BLaER1 treated with 17β-estradiol and CSF1 and Interleukin-3, amounts not matched to agents 10 nM and 100 nM (cell line): Measurements from ENCODE around the gene ANGEL1.
A peak's percentile ranks its signal among the peaks of the same experiment; 100 is the strongest.

Source experiments
- H3K27ac ChIP-seq, 11 experiments: shearing (Covaris generic); formaldehyde crosslinking; 2 replicates each; pipeline ENCODE4 v1.8.1; 2022
- H3K27me3 ChIP-seq, 11 experiments: shearing (Covaris generic); formaldehyde crosslinking; 2 replicates each; pipeline ENCODE4 v1.8.1; 2022
- H3K36me3 ChIP-seq, 11 experiments: shearing (Covaris generic); formaldehyde crosslinking; 2 replicates each; pipeline ENCODE4 v1.8.1; 2022
- H3K4me1 ChIP-seq, 10 experiments: shearing (Covaris generic); formaldehyde crosslinking; 2 replicates each; pipeline ENCODE4 v1.8.1; 2022
- H3K4me2 ChIP-seq, 11 experiments: shearing (Covaris generic); formaldehyde crosslinking; 2 replicates each; pipeline ENCODE4 v1.8.1; 2022
- H3K4me3 ChIP-seq, 10 experiments: shearing (Covaris generic); formaldehyde crosslinking; 2 replicates each; pipeline ENCODE4 v1.8.1; 2022
- H3K9ac ChIP-seq, 11 experiments: shearing (Covaris generic); formaldehyde crosslinking; 2 replicates each; pipeline ENCODE4 v1.8.1; 2022
- H3K9me3 ChIP-seq, 11 experiments: shearing (Covaris generic); formaldehyde crosslinking; replicated peaks in 1 of 11; 2 replicates each; pipeline ENCODE4 v1.8.1; 2022
- H4K20me1 ChIP-seq, 11 experiments: shearing (Covaris generic); formaldehyde crosslinking; 2 replicates each; pipeline ENCODE4 v1.8.1; 2022
- Cebpa-rat ChIP-seq, 11 experiments: shearing (Covaris generic); IDR thresholded peaks; 2 replicates each; pipeline ENCODE4 v1.8.1; 2022

Gene ANGEL1

GRCh38 chr14:76778546-76779215, 34.0 kb downstream of the ANGEL1 start:
- Histone ChIP-seq H3K4me2 (peak overlapping the region in 2 of 11 experiments; percentile 9 to 13; a peak in 2 of 22 replicates), H3K4me3 (no peak overlapping the region), H3K4me1 (peaks cover 26 to 100% (median 54%) of the 10 kb centered on the region in 10 experiments), H4K20me1 (peaks cover 0 to 6% (median 0%) of the 10 kb centered on the region in 11 experiments; a peak in 1 of 22 replicates), H3K27me3 (no peaks in the 10 kb centered on the region), H3K36me3 (peaks cover 17 to 44% (median 24%) of the 10 kb centered on the region in 11 experiments; a peak in 19 of 22 replicates), H3K9me3 (no peaks in the 10 kb centered on the region), H3K9ac (no peak overlapping the region), H3K27ac (no peak overlapping the region)
- TF ChIP-seq Cebpa-rat (IDR thresholded peaks at IDR 0.05) = no peak

- H3K27ac ChIP-seq = no peak overlapping the region
- no peaks in the 10 kb centered on the region for H3K9me3 ChIP-seq
- H3K36me3 ChIP-seq = peaks cover 17 to 43% (median 24%) of the 10 kb centered on the region in 11 experiments; a peak in 19 of 22 replicates
- H3K9ac ChIP-seq = 0 out of 22 replicates have a peak overlapping the region, but pooled peaks of 1 of the 11 experiments have one; percentile 14
- H3K4me2 ChIP-seq = peak overlapping the region in 5 of 11 experiments; percentile 61 to 98 (median 93); a peak in 8 of 22 replicates
- H4K20me1 ChIP-seq = peaks cover 0 to 4% (median 0%) of the 10 kb centered on the region in 11 experiments; a peak in 1 of 22 replicates
- H3K4me3 ChIP-seq = no peak overlapping the region
- peaks cover 26 to 99% (median 54%) of the 10 kb centered on the region in 10 experiments for H3K4me1 ChIP-seq
- H3K27me3 ChIP-seq = no peaks in the 10 kb centered on the region
- no peak for TF ChIP-seq Cebpa-rat (IDR thresholded peaks at IDR 0.05)
These were observed 35.0 kb downstream of the ANGEL1 start for GRCh38 chr14:76777721-76778120.

- no peak for TF ChIP-seq Cebpa-rat (IDR thresholded peaks at IDR 0.05)
- Histone ChIP-seq H4K20me1 (no peaks in the 10 kb centered on the region; a peak in 1 of 22 replicates), H3K4me3 (no peak overlapping the region), H3K36me3 (peaks cover 14 to 33% (median 15%) of the 10 kb centered on the region in 11 experiments; a peak in 17 of 22 replicates), H3K4me2 (peak overlapping the region in 7 of 11 experiments; percentile 19 to 98 (median 86); a peak in 12 of 22 replicates), H3K4me1 (peaks cover 22 to 99% (median 53%) of the 10 kb centered on the region in 10 experiments; a peak in 19 of 20 replicates), H3K9me3 (no peaks in the 10 kb centered on the region), H3K27me3 (no peaks in the 10 kb centered on the region), H3K27ac (peak overlapping the region in 6 of 11 experiments; percentile 11 to 90 (median 40); a peak in 10 of 22 replicates), H3K9ac (peak overlapping the region in 2 of 11 experiments; percentile 35 to 39; a peak in 2 of 22 replicates)
These were observed 36.0 kb downstream of the ANGEL1 start for GRCh38 chr14:76776428-76777251.

- Histone ChIP-seq H3K4me1 (peaks cover 22 to 99% (median 56%) of the 10 kb centered on the region in 10 experiments; a peak in 19 of 20 replicates), H3K4me2 (peak overlapping the region in 5 of 11 experiments; percentile 61 to 98 (median 93); a peak in 10 of 22 replicates), H3K27ac (peak overlapping the region in 5 of 11 experiments; percentile 27 to 90 (median 45); a peak in 8 of 22 replicates), H3K27me3 (no peaks in the 10 kb centered on the region), H3K9ac (no peak overlapping the region; a peak in 2 of 22 replicates), H3K4me3 (no peak overlapping the region), H3K9me3 (no peaks in the 10 kb centered on the region), H3K36me3 (peaks cover 6 to 25% (median 11%) of the 10 kb centered on the region in 11 experiments; a peak in 15 of 22 replicates), H4K20me1 (no peaks in the 10 kb centered on the region; a peak in 1 of 22 replicates)
- no peak for TF ChIP-seq Cebpa-rat (IDR thresholded peaks at IDR 0.05)
These were observed 36.8 kb downstream of the ANGEL1 start for GRCh38 chr14:76775695-76776427.

GRCh38 chr14:76774821-76775694, 37.6 kb downstream of the ANGEL1 start:
- Histone ChIP-seq H3K9ac (peak overlapping the region in 2 of 11 experiments; percentile 43 to 49; a peak in 2 of 22 replicates), H3K36me3 (peaks cover 0 to 18% (median 7%) of the 10 kb centered on the region in 11 experiments; a peak in 9 of 22 replicates), H3K9me3 (no peaks in the 10 kb centered on the region), H3K4me1 (peaks cover 22 to 99% (median 61%) of the 10 kb centered on the region in 10 experiments; a peak in 19 of 20 replicates), H3K4me2 (peak overlapping the region in 5 of 11 experiments; percentile 86 to 98 (median 93); a peak in 10 of 22 replicates), H3K27ac (peak overlapping the region in 6 of 11 experiments; percentile 4 to 90 (median 36); a peak in 9 of 22 replicates), H4K20me1 (no peaks in the 10 kb centered on the region; a peak in 1 of 22 replicates), H3K4me3 (no peak overlapping the region), H3K27me3 (no peaks in the 10 kb centered on the region)
- no peak for TF ChIP-seq Cebpa-rat (IDR thresholded peaks at IDR 0.05)

GRCh38 chr14:76773956-76774820, 38.5 kb downstream of the ANGEL1 start:
- Histone ChIP-seq H3K36me3 (peaks cover 0 to 9% (median 4%) of the 10 kb centered on the region in 11 experiments; a peak in 5 of 22 replicates), H3K4me2 (peak overlapping the region in 8 of 11 experiments; percentile 58 to 98 (median 88); a peak in 16 of 22 replicates), H3K4me1 (peaks cover 24 to 100% (median 68%) of the 10 kb centered on the region in 10 experiments), H3K27me3 (no peaks in the 10 kb centered on the region), H3K4me3 (no peak overlapping the region), H3K27ac (peak overlapping the region in 7 of 11 experiments; percentile 4 to 90 (median 45); a peak in 11 of 22 replicates), H3K9ac (peak overlapping the region in 5 of 11 experiments; percentile 1 to 51 (median 43); a peak in 5 of 22 replicates), H3K9me3 (no peaks in the 10 kb centered on the region), H4K20me1 (no peaks in the 10 kb centered on the region; a peak in 1 of 22 replicates)
- TF ChIP-seq Cebpa-rat (IDR thresholded peaks at IDR 0.05) = no peak
